ENCODE data around the gene FBXL15.

FBXL15 gene

GRCh38 chr10:102402512-102402896 is 18.1 kb upstream of the FBXL15 start:
- DNase-seq (ENCODE audit: low read depth) = no peak
- no peak for TF ChIP-seq CTCF (IDR thresholded peaks at IDR 0.05; ENCODE audit: low read length, missing control alignments)
- no peak overlapping the region for H3K4me3 ChIP-seq (replicated peaks; ENCODE audit: low read depth, low read length)

GRCh38 chr10:102403115-102403514 is 17.5 kb upstream of the FBXL15 start:
- DNase-seq (ENCODE audit: low read depth) = no peak
- no peak overlapping the region for H3K4me3 ChIP-seq (replicated peaks; ENCODE audit: low read depth, low read length)
- TF ChIP-seq CTCF (IDR thresholded peaks at IDR 0.05; ENCODE audit: low read length, missing control alignments) = no peak

GRCh38 chr10:102404361-102405107 is 16.1 kb upstream of the FBXL15 start:
- DNase-seq (ENCODE audit: low read depth) = no peak
- no peak overlapping the region for H3K4me3 ChIP-seq (replicated peaks; ENCODE audit: low read depth, low read length)
- TF ChIP-seq CTCF (IDR thresholded peaks at IDR 0.05; ENCODE audit: low read length, missing control alignments) = no peak

- TF ChIP-seq CTCF (IDR thresholded peaks at IDR 0.05; ENCODE audit: low read length, missing control alignments) = no peak
- no peak overlapping the region for H3K4me3 ChIP-seq (replicated peaks; ENCODE audit: low read depth, low read length)
- no peak for DNase-seq (ENCODE audit: low read depth)
Measured at GRCh38 chr10:102405108-102405571, 15.5 kb upstream of the FBXL15 start.

GRCh38 chr10:102405632-102406031 is 15.0 kb upstream of the FBXL15 start:
- no peak for TF ChIP-seq CTCF (IDR thresholded peaks at IDR 0.05; ENCODE audit: low read length, missing control alignments)
- DNase-seq (ENCODE audit: low read depth) = no peak
- H3K4me3 ChIP-seq (replicated peaks; ENCODE audit: low read depth, low read length) = no peak overlapping the region

- DNase-seq (ENCODE audit: low read depth) = no peak
- no peak overlapping the region for H3K4me3 ChIP-seq (replicated peaks; ENCODE audit: low read depth, low read length)
- TF ChIP-seq CTCF (IDR thresholded peaks at IDR 0.05; ENCODE audit: low read length, missing control alignments) = no peak
Measured at GRCh38 chr10:102406815-102407214, 13.8 kb upstream of the FBXL15 start.
